ENCODE data around the gene GALNT5.

Gene GALNT5

DNA sequence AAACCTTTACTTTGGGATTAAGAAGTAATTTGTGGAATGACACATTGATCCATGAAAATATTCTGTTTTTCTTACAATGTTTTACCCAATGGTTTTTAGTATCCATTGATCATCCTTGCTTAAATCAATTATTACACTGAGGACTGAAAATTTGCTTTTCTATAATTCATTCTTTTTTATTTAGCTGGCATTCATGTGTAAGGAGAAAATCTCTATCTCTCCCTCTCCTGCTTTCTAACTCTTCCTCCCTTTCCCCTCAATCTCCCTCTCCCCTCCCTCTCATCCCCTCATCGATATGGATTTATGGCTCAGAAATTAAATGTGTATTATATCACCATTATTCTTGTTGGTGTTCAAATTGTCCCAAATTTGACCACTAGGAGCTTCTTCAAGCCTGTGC, 29.7 kb downstream of the GALNT5 start:
- DNase-seq (ENCODE audit: low spot score): no peak

- no peak for DNase-seq (ENCODE audit: low spot score)
These were observed 33.0 kb downstream of the GALNT5 start for GRCh38 chr2:157290525-157290924.

GRCh38 chr2:157291018-157291417, 33.5 kb downstream of the GALNT5 start:
- DNase-seq (ENCODE audit: low spot score): no peak

- DNase-seq (ENCODE audit: low spot score): no peak
These were observed 35.3 kb downstream of the GALNT5 start for GRCh38 chr2:157292853-157293252.

DNA sequence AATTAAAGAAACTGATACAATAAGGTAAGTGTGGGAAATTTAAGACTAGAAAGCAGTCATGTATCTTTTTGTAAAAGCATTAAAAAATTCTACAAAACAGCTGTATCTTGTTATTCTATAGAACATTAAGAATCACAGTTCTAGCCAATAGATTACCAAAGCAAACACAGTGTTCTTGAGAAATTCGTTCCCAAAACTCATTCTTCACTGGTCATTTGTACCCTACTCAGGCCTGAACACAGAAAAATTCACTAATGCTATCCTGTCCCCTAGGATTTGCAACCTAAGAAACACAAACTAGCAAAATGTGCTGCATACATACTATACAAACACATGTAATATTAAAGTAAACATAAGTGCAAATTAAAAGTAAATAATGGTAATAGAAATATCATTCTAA, 39.0 kb downstream of the GALNT5 start:
- DNase-seq (ENCODE audit: low spot score): no peak

DNA sequence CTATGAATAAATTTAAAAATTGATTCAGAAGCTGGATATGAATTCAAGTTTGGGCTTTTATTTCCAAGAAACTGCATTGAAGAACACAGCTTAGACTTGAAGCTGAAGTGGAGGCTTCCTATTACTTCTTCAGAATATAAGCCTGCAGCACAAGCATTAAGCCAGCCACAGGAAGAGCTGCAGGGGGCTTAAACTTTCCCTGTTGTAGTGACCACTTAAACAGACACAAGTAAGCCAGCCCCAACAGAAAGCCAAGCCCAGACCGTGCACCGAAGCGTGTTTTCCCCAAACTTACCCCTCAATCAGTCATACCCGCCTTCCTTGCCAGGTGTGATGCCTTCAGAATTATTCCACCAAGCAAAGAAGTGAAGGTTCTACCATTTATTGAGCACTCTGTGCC, 39.5 kb downstream of the GALNT5 start:
- DNase-seq (ENCODE audit: low spot score): no peak

DNA sequence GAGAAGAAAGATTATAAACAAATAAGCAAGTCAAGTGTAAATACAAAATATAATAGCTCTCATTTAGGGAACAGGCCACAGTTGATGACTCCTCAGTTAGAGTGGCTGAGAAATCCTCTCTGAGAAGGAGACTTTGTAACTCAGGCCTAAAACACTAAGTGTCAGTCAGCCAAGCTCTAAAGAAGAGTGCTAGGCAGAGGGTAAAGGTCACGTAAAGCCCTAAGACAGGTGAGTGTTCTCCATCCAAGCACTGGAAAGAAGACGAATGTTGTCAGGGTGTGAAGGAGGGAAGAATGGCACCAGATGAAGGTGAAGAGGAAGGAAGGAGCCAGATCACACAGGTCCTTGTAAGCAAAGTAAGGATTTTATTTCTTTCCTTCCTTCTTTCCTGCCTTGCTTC, 43.8 kb downstream of the GALNT5 start:
- no peak for DNase-seq (ENCODE audit: low spot score)

- DNase-seq (ENCODE audit: low spot score): peak; percentile 45
These were observed 45.1 kb downstream of the GALNT5 start for GRCh38 chr2:157302492-157303099.

DNA sequence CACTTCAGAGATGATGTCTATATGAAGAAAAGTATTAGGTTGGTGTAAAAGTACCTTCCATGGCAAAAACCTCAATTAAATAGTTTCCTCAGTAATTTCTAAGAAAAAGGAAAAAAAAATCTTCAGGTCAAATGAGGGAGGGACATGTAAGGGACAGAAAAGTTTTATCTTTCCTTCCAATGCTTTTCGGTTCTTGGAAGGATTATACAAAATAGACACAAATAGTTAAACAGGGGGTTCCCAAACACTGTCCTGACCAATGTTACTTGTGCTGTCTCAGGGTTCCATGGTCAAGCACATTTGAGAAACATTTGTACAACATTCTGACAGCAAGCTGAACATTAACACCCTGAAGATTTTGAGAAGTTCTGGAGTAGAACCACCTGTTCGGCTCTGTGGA, 46.1 kb downstream of the GALNT5 start:
- DNase-seq (ENCODE audit: low spot score): no peak

DNA sequence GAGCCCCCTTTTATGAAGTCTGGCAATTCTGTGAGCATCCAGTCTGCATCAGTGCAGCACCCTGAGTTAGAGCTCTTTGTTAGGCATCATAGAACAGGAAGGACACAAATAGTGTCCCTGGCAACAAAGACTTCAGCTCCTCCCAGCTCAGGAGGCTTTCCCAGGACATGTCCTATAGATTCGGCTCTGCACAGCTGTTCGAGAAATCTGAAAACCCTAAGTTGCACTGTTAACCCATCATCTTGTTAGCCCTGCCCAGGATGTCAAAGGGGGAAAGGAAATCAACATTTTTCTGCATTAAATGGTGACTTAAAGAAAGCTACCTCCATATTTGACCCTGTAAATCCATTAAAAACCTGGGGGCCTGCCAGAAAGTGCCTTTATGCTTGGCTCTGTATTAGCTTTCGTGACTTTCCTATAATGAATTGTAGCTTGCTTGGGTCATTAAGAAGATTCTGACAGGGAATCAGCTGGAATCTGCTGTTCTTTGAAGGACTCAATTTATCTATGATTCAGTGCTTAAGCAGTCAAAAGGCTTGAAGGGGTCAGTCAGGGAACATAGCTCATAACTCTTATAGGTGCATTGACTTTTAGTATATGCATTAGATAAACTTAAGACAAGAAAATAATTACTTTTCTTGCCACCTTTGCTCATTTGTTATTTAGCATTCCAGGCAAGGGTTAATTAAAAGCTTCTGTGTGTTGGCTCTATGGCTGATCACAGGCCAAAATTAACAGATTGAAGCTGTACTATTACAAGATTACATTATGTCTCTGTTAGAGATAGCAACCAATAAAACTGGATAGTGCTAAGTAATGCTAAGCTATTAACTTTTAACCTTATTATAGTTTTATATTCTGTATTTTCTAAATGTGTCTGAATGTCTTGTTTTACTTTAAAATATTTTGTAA, 47.6 kb downstream of the GALNT5 start:
- DNase-seq (ENCODE audit: low spot score): no peak

DNA sequence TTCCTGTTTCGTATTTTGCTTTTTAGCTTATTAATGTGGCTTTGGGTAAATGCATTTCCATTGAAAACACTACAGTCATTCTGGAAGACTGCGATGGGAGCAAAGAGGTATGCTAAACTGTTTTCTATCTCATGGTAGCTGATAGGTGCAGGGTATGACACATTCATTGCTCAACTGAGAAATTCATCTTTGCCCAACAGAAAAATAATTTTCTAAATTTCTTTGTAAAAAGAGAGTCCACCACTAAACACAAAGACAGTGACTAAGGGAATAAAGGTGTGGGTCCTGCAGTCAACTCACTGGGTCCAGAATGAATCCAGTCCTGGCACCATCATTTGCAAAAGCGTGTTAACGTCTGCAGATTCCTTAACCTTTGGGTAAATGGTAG, 48.2 kb downstream of the GALNT5 start:
- no peak for DNase-seq (ENCODE audit: low spot score)

- DNase-seq (ENCODE audit: low spot score): peak; percentile 1
These were observed 49.5 kb downstream of the GALNT5 start for GRCh38 chr2:157307021-157307420.

DNA sequence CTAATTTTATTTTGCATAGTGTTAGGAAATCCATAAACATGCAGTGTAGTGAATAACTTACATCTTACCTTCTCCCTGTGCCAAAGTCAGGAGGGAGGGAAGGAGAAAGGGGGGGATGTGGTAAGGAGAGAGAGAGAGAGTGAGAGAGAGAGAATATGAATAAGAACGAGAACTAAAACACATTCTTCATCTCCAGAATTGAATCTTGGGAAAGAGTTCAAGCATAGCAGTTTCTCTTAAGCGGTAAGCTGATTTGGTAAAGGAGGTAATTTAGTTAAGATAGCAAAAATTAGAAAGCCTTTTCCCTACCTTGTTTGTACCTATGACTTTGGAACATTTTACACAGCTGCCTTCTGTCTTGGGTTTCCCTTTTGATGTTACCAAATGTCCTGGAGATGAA, 52.4 kb downstream of the GALNT5 start:
- no peak for DNase-seq (ENCODE audit: low spot score)

DNA sequence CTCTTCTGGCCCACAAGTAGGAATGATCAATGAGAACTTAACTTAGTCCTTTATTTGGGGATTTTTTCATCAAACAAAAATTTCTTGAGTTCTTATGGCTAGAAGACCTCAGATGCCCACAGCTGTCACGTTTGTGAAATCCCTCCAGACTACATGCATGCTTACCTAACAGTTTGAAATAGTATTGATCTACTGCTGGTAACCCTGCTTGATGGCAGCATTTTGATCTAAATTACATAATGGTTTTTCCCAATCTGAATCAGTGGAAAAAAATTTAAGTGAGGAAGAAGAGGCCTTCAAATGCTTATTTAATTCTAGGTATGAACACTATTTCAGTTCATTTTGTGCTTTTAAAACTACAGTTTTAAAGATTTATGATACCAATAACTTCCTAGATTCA, 54.2 kb downstream of the GALNT5 start:
- DNase-seq (ENCODE audit: low spot score): no peak

GRCh38 chr2:157312866-157313486, 55.5 kb downstream of the GALNT5 start:
- no peak for DNase-seq (ENCODE audit: low spot score)

- DNase-seq (ENCODE audit: low spot score): no peak
These were observed 58.4 kb downstream of the GALNT5 start for GRCh38 chr2:157315901-157316300.

- no peak for DNase-seq (ENCODE audit: low spot score)
These were observed 61.4 kb downstream of the GALNT5 start for GRCh38 chr2:157318884-157319283.

- no peak for DNase-seq (ENCODE audit: low spot score)
These were observed 62.3 kb downstream of the GALNT5 start for GRCh38 chr2:157319795-157320194.

DNA sequence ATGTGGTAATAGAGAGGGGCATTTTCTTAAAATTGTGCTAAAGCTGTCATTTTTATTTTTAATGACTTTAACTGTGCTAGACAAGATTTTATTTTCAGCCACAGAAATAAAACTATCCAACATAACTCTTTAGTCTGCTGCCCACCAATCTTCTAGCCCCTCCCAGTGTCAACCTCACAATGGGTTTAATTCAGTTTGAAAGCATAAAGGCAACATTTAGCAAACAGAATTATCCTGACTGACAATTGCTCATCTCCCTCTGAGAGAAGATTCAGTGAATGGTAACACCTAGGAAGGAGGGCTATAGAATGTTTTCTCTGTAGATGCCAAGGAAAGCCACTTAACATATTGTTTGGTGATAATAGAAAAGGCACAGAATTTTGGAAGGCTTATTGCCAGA, 62.9 kb downstream of the GALNT5 start:
- DNase-seq (ENCODE audit: low spot score): no peak

DNA sequence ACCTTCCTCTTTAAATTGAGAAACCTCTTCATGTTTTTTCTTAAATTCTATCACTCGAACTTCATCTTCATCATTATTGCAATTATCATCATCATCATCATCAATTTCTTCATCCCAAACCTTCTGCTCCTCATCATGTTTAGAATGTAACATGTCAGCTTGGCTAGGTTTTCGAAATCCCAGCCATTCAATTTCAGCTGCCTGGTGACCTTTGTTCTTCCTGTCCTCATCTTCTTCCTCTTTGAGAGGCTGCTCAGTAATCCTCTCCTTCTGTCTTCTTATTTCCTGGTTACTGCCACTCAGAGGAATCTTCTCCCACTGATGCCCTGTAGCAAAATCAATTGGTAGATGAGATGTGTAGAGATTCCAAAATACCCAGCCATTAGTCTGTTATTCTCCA, 64.0 kb downstream of the GALNT5 start:
- no peak for DNase-seq (ENCODE audit: low spot score)

DNA sequence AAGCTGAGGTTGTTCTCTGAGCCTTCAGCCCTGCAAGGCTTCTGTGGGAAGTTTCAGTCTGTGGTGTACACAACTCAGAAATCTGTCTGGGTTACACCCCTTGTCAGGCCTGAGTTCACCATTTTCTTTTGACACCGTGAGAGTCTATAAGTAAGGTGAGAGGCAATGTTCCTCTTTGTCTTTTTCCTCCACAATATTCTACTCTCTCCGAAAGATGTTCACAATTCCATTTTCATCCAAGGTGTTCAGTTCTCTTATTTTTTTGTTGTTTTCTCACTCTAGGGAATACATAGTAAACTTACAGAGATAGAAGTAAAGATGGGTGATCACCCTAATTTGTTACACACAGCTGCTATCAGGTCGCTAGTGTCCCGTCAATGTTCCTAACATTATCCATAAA, 64.9 kb downstream of the GALNT5 start:
- no peak for DNase-seq (ENCODE audit: low spot score)

GRCh38 chr2:157324331-157324843, 66.9 kb downstream of the GALNT5 start:
- DNase-seq (ENCODE audit: low spot score): no peak

GRCh38 chr2:157325786-157326185, 68.3 kb downstream of the GALNT5 start, which contains the start of gene ERMN:
ERMN (minus strand) TSS chr2:157325824; CDS start chr2:157325642, 182 bp downstream.
- peak; percentile 9 for DNase-seq (ENCODE audit: low spot score)

Measured in SW480 (cell line).